Brain pericyte (primary cell): ENCODE measurements around the gene NUTM2E.
A peak's percentile ranks its signal among the peaks of the same experiment; 100 is the strongest.
"Not testable (repeated sequence)": the region's sequence is repeated elsewhere in the genome, so short reads cannot be mapped to it uniquely, and the experiment has no call there.

Experiments used
- DNase-seq: peaks from one replicate; pipeline ENCODE4 v3.0.0-alpha.2; 2012; ENCODE audit warnings: low read depth, low spot score

NUTM2E gene, protein sequence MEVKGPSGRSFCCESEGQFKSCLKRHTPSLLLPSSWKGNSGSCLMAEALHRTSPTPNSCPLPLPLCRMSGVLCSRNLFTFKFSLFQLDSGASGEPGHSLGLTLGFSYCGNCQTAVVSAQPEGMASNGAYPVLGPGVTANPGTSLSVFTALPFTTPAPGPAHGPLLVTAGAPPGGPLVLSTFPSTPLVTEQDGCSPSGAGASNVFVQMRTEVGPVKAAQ (N-terminal part only)

DNA sequence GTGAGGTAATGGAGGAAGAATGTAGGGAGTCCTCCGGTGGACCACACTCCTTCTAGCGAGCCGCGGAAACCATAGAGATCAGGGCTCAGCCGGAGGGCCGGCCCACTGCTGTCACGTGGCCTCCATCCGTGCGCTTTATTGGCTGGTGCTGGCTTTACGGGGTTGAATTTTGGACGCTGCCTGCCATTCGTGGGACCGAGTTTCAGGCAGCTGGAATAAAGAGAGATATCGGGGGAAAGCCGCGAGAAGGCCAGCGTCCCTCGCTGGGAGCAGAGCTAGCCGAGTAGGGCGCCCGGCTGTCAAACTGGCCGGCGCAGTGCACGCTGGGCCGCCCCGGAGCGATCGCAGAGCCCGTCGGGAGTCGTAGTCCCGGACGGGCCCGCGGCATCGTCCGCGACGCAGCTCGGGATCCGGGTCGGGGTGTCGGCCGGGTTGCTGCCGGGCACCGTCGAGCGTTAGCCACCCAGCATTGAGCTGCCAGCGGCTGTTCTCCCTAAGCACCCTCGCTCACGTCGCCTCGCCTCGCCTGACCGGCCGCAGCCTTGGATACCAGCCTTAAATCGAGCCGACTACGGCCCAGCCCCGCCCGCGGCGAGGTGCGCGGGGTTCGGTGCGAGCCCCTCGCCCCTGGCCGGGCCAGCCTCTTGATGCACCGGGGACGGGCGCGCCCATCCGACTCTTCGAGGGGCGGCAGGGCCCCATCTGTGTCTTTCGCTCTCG lies at the start of gene NUTM2E:
Gene NUTM2E (plus strand): TSS at position 244 of the 720 bp plus-strand sequence. CDS start 15,002 bp downstream, outside the sequence.
- peak; percentile 41 for DNase-seq

DNA sequence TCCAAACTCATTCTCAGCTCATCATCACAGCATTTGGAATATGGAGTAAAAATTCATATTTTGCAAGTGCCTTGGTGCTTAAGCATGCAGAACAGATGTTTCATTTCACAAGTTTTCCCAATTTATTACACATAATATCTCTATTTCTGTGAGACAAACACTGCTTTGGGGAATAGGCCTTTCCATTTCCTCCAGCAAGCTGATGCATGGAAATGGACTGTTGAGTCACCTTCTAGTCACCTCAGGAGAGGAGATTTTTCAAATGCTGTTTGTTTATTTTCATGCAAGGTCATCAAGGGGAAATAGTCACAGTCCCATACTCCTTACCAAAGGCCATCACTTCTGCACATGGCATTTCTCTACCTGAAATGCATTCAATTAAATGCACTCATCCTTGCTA lies 48.5 kb upstream of the NUTM2E start:
- DNase-seq, result not testable (repeated sequence)

DNA sequence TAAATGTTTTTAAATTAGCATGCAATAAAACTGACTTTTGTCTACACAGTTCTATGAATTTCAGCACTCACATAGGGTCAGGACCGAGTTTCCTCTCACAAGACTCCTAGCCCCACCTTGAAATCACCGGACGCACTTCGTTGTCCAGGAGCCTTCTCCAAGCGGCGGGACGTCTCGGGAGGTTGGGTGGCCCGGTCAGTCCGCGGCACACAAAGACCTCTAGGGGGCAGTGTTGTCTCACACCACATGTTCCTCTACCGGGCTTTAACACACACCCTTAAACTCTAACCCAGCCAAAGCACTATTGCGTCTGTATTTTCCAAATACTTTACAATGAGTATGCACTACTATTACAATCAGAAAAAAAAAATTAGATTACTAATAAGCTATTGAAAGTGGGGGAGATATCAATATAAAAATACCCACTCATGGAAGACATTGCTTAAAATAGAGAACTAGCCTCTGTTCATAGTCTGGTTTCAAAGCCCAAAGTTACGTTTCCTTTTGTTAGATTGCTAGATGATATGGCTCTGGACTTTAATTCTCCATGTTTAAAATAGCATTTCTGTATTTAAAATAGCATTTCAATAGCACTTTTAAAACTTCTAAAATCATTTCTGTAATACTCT lies 47.1 kb upstream of the NUTM2E start:
- DNase-seq, result peak; percentile 5

DNA sequence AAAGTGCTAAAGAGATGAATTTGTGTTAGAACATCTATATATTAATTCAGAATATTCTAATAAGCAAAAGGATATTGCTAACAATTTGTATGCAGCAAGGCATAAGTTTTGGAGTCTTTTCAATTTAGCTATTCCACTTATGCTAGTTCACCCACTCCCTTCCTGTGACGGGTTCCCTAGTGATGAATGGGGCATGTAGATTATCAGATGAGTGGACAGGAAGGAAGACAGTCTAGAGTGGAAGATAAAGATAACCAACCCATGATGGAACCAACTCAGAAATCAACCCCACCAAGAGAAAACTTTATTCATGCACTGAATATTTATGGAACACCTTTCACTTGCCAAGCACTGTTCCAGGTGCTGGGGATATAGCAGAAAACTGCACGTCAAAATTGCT lies 46.5 kb upstream of the NUTM2E start:
- DNase-seq, result not testable (repeated sequence)

DNA sequence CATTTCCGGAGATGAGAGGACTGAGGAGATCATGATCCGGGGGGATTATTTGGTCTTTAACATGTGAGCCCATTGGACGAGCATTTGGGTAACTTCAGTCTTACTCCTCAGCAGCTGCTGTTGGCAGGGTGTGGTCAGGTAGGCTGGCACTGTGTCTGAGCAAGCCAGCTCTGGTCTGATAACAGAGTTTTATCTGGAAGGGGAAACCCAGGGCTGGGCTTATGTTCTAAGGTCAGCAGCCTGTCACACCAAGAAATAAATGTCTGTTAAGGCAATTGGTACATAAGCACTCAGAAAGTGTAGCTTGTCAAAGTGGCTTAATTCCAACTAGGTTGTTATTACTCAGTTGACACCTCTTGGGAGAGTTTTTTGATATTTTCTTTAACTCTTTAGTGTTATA lies 45.0 kb upstream of the NUTM2E start:
- DNase-seq, result not testable (repeated sequence)

DNA sequence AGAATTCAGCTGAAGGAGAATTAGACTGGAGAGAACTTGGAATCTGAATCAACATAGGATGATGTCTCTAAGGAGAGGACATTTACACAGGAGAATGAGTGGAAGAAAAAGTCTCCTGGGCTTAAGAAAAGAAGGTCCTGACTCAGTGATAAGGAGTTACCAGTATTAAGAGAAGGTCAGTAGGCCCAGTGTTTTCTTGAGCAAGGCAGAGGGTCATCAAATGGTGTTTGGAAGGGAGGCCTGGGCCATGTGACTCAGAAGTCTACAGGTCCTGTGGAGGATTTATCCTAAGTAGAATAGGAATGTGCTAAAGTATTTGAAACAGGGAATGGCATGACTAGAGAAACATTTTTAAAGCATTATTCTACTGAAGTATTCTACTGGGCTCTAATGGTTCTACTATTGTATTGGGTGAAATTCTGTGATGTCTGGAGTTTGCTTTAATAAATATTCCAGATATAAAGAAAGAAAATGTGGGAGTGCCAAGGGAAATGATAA lies 39.0 kb upstream of the NUTM2E start:
- not testable (repeated sequence) for DNase-seq

DNA sequence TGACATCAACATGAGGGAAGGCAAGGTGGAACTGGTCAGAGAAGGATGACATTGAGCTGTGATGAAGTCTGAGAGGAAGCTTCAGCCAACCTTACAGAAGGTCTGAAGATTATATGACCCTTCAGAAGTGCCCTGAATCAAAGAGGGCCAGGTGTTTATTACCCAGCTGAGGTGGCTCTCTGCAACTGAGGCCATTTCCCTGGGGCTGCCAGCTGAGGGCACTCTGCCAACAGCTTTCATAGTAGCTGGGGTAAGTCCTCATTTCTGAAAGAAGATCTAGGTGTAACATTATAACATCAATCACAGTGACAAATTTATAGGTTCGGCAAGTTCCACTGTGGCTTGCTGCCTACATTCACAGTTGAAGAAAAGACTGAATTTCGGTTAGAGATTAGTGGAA lies 37.2 kb upstream of the NUTM2E start:
- DNase-seq, result not testable (repeated sequence)

DNA sequence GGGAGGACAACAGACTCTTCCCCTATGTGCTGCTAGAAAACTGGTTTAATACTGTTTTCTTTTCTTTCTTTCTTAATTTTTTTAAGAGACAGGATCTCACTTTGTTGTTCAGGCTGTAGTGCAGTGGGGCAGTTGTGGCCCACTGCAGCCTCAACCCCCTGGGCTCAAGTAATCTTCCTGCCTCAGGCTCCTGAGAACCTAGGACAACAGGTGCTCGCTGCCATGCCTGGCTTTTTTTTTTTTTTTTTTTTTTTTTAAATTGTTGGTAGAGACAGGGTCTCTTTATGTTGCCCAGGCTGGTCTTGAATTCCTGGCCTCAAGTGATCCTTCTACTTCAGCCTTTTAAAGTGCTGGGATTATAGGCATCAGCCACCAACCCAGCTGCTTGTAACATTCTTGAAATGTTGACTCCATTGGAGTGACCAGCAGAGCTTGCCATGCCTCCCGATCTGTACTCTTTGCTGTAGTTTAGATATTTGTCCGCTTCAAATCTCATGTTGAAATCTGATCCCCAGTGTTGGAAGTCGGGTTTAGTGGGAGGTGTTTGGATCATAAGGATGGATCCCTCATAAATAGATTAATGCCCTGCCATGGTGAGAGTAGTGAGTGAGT lies 34.5 kb upstream of the NUTM2E start:
- not testable (repeated sequence) for DNase-seq

DNA sequence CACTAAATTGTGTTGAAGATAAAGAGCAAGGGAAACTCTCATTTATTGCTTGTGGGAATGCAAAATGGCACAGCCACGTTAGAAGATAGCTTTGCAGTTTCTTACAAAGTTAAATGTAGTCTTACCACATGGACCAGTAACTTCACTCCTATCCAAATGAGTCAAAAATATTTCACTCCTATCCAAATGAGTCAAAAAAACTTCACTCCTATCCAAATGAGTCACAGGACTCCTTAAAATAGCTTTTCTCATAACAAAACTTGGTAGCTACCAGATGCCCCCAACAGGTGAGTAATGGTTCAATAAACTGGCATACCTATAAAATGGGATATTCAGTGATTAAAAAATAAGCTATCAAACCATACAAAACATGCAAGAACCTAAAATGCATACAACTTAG lies 27.2 kb upstream of the NUTM2E start:
- not testable (repeated sequence) for DNase-seq

DNA sequence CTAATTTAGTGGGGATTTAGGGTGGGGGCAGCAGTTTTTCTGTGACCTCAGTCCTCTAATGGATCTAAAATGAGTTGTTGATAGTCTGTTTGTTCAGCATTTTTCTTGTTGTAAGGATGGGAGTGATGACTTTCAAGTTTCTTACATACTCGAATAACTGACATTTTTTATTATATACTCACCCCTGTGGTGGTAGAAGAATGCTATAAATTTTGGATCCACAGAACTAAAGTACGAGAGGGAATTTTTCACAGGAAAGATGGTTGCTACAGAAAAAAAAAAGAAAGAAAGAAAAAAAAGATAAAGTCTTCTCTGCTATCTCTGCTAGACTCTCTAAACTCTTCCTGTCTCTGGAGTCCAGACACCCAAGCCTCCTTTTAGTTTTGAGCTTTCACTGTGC lies 20.7 kb upstream of the NUTM2E start:
- not testable (repeated sequence) for DNase-seq

DNA sequence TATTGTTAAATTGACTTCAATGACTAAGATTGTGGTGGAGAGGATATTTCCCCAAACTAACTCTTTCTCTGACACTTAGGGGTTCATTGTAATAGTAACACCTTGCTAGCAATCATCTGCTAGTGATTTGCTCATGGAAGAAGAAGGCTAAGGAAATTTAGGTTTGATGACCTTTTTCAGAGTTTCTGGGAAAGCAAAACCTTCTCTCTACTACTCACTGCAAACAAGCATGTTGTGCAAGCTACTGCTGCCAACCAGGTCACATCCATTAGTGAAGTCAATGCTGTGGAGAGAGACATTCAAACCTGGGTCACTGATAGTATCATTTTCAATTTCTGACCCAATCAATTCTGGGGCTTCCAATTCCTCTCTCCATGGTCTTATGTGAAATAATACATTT lies 14.6 kb upstream of the NUTM2E start:
- not testable (repeated sequence) for DNase-seq

DNA sequence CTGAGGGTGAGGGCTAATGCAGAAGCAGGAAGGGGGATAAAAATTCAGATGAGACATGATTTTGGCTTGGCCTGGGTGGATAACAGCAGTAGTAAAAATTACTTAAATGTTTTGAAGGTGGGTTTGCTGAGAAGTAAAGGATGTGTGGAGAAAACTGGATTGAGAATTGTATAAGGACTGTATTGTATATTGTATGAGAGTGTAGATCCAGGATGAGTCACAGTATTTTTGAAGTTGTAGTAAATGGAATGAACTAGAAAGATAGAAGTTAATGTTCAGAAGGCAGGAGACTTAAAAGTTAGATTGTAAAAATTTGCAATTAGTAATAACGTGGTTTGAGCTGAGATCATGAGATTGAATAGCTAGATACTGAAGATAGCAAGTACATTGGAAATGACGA lies 10.2 kb upstream of the NUTM2E start:
- not testable (repeated sequence) for DNase-seq

DNA sequence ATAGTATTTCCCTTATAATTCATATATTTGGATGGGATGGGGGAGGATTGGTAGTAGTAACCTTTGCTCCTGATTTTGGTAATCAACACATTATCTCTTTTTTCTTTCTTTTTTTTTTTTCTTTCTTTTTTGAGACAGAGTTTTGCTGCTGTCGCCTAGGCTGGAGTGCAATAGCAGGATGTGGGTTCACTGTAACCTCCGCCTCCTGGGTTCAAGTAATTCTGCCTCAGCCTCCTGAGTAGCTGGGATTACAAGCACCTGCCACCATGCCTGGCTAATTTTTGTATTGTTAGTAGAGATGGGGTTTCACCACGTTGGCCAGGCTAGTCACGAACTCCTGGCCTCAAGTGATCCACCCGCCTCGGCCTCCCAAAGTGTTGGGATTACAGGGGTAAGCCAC lies 3.2 kb upstream of the NUTM2E start:
- DNase-seq, result not testable (repeated sequence)

DNA sequence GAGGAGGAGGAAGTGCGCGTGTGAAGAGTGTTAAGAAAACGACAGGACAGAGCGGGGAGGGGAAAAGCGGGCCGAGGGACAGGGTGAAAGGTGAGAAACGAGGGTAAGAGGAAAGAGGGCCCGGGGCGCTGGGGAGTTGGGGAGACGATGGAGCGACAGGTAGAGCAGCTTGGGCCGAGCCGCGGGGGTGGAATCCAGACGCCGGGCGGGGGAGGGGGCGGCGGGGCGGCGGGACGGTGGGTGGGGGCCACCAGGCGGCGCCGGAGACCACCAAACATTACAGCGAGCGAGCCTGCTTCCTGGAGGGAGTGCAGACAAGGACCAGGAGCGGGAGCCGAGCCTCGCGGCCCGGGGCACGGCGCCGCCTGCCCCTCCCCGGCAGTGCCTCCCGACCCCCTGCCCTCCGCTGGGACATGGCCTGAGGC lies 940 bp upstream of the NUTM2E start:
- DNase-seq, result not testable (repeated sequence)

DNA sequence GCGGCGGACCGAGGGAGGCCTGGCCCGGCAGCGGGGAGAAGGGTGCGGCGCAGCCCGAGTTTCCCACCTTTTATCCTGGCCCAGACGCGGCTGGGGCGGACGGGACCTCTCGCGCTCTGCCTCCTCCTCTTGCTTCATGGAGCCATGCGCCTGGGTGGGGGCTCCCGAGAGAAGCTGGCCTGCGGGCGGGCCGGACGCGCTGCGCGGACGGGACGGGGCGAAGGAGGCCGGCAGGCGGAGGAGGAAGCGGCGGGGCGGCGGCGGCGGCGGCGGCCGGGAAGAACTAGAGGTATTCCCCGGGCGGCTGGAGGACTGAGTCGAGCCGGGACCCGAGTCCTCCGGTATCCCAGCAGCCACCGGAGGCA lies 426 bp upstream of the NUTM2E start:
- not testable (repeated sequence) for DNase-seq

DNA sequence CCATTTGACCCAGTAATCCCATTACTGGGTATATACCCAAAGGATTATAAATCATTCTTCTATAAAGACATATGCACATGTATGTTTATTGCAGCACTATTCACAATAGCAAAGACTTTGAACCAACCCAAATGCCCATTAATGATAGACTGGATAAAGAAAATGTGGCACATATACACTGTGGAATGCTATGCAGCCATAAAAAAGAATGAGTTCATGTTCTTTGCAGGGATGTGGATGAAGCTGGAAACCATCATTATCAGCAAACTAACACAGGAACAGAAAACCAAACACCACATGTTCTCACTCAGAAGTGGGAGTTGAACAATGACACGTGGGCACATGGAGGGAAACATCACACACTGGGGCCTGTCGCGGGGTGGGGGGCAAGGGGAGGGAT lies 7.3 kb downstream of the NUTM2E start:
- DNase-seq, result not testable (repeated sequence)

DNA sequence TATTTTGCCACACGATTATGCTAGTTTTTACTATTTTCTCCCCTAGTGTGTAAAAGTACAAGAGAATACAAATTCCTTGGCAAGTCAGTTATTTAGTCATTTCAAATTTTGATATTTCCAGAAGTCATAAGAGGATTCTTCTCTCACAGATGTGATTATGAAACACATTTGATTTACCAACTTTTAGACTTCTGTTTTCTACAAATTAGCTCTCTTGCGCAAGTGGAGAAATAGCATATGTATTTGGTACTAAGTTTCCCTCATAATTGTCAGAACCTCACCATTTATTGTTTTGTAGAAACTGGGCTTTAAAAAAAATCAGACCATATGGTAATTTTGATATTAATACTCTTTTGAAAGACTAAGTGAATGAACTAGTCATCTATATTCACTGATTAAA lies 9.4 kb downstream of the NUTM2E start:
- not testable (repeated sequence) for DNase-seq

DNA sequence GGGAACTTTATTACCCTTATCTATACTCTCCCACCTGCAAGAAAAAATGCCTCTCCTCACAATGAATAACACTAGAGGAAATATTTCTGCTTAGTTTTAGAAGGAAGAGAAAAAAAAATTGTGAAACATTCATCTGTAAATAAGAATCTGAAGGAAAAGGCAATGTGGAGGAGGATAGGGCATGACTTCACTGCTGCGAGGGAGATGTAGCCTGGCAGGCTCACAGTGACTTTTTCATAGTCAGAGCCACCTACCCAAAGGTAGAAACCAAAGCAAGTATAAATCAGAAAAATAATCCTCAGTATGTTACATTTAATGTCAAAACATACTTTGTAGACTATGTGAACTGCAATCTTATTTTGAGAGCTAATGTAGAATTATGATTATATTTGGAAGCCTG lies 10.4 kb downstream of the NUTM2E start:
- not testable (repeated sequence) for DNase-seq

DNA sequence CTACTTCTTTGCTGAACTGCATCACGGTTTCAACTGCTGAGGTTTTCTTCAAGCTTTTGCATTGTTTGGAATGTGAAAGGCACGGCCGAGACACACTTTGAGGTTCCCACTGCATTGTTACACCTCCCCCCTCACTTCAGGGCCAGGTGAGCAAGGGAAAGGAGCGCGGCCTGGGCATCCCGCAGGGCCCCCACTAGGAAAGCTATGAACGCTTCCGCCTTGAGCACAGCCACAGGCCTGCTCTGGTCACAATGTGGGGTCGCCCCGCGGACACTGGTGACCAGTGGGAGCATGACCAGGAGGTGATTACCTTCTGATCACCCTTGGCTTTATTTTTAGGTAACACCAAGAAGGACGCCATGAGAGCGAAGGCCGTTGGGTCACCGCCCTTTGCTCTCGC lies 11.9 kb downstream of the NUTM2E start:
- DNase-seq, result not testable (repeated sequence)

DNA sequence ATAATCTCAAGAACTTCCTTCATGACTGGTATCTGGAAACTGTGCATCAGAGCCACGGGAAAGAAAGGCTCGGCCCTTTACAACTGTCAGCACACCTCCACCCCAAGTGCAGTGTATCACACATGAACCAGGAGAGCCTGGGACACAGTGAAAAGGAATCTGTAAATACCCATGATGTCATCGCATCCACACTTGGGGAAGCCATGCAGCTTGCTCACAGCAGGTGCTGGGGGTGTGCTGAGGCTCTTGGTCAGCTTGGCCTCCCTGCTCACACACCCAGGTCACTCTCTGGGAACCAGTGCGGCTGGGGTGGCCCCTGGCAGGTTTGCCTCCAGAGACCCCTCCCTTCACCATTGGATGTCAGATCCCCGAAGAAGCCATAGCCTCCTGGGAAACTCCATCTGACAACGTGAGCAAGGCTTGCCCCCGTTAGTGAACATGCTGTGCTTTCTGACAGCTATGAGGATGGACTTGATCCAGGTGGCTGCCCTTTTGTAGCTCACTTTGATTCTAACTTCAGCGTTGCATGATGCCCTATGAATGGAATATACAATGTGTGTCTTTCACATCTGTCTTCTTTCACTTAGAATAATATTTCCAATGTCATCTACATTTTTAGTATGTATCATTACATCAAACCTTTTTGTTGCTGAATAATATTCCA lies 26.8 kb downstream of the NUTM2E start:
- not testable (repeated sequence) for DNase-seq

DNA sequence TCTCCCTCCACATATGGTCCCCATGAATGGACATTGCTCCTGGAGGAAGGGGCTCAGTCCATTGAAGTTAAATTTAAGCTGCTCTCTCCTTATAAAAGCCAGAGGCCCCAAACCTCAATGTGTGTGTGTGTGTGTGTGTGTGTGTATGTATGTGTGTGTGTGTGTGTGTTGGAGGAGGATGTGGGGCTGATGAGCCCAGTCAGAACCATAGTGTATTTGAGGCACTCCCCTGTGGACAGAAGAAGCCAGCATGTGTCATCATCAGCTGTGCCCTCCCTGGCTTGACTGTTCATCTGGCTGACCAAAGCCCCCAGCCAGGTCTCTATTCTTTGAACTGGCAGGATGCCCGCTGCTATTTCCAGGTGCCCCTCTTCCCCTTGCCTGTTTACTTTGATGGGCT lies 35.7 kb downstream of the NUTM2E start:
- not testable (repeated sequence) for DNase-seq
